ENCODE data around the gene ZDHHC17. TPM values are rescaled to one million over a fixed set of nuclear protein-coding genes. Genes with fewer than 3 reads are reported as not detected.
A peak's percentile ranks its signal among the peaks of the same experiment; 100 is the strongest.

ZDHHC17 gene
- total RNA-seq, 1 donor: 33.3 TPM

- H3K4me3 ChIP-seq (ENCODE audit: low read depth, low read length): no peak overlapping the region
- TF ChIP-seq CTCF (IDR thresholded peaks at IDR 0.05; ENCODE audit: insufficient read depth, low read length): no peak
- DNase-seq (ENCODE audit: low read depth): no peak
Observed at GRCh38 chr12:76792828-76793227, 28.9 kb downstream of the ZDHHC17 start.

GRCh38 chr12:76798864-76799263 lies 34.9 kb downstream of the ZDHHC17 start:
- no peak for TF ChIP-seq CTCF (IDR thresholded peaks at IDR 0.05; ENCODE audit: insufficient read depth, low read length)
- no peak overlapping the region for H3K4me3 ChIP-seq (ENCODE audit: low read depth, low read length)
- no peak for DNase-seq (ENCODE audit: low read depth)

- DNase-seq (ENCODE audit: low read depth): no peak
- TF ChIP-seq CTCF (IDR thresholded peaks at IDR 0.05; ENCODE audit: insufficient read depth, low read length): no peak
- H3K4me3 ChIP-seq (ENCODE audit: low read depth, low read length): no peak overlapping the region
Observed at GRCh38 chr12:76799362-76799761, 35.4 kb downstream of the ZDHHC17 start.

GRCh38 chr12:76802060-76802459 lies 38.1 kb downstream of the ZDHHC17 start:
- no peak for DNase-seq (ENCODE audit: low read depth)
- TF ChIP-seq CTCF (IDR thresholded peaks at IDR 0.05; ENCODE audit: insufficient read depth, low read length): no peak
- no peak overlapping the region for H3K4me3 ChIP-seq (ENCODE audit: low read depth, low read length)

- DNase-seq (ENCODE audit: low read depth): no peak
- H3K4me3 ChIP-seq (ENCODE audit: low read depth, low read length): no peak overlapping the region
- TF ChIP-seq CTCF (IDR thresholded peaks at IDR 0.05; ENCODE audit: insufficient read depth, low read length): no peak
Observed at GRCh38 chr12:76804435-76804976, 40.6 kb downstream of the ZDHHC17 start.

GRCh38 chr12:76810671-76811419 lies 46.9 kb downstream of the ZDHHC17 start:
- no peak overlapping the region for H3K4me3 ChIP-seq (ENCODE audit: low read depth, low read length)
- TF ChIP-seq CTCF (IDR thresholded peaks at IDR 0.05; ENCODE audit: insufficient read depth, low read length): no peak
- DNase-seq (ENCODE audit: low read depth): peak; percentile 12

Data from fibroblast of the aortic adventitia (primary cell).